ENCODE results near the gene PPARA. TPM values are rescaled to one million over a fixed set of nuclear protein-coding genes. Genes with fewer than 3 reads are reported as not detected.

PPARA gene
- total and polyA plus RNA-seq, 2 donors (not counting 1 experiment from before 2014, with no cell fraction given) = 4.1 to 29.8 TPM

DNA sequence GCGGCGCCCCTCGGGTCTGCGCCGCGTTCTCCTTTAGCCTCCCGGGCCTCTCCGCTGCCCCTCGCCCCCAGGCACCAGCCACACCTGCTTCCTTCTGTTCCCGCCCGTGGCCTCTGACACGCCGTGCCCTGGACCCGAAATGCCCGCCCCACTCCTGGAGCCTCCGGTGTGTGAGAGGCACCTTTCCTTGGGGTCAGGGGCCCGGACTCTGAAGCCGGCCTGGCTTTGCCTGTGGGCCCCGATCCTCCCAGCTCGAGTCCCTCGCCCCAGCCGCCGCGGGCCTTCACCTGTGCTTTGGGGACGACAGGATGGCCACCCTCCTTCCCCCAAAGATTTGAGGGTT is 100.4 kb downstream of the PPARA start:
- Histone ChIP-seq H3K4me1 (ENCODE audit: control insufficient read depth in 2 of 2, insufficient read depth in 2 of 2, low read length in 2 of 2) (peaks cover 14% of the 10 kb centered on the region in 2 donors), H3K36me3 (replicated peaks in 1 of 2; ENCODE audit: control extremely low read depth in 1 of 2, control insufficient read depth in 1 of 2, extremely low read depth in 1 of 2, insufficient read depth in 2 of 2, low read length in 1 of 2) (no peaks in the 10 kb centered on the region), H3K79me2 (ENCODE audit: control insufficient read depth, insufficient read depth, low read length) (peaks cover 16% of the 10 kb centered on the region), H3K4me2 (replicated peaks; ENCODE audit: low read depth, low read length, poor library complexity, severe bottlenecking) (peak overlapping the region; percentile 84), H4K20me1 (ENCODE audit: control insufficient read depth, insufficient read depth, low read length, poor library complexity, severe bottlenecking) (no peaks in the 10 kb centered on the region), H3K27me3 (replicated peaks in 1 of 4; ENCODE audit: control extremely low read depth in 1 of 4, control insufficient read depth in 3 of 4, insufficient read depth in 4 of 4, low read length in 3 of 4) (no peaks in the 10 kb centered on the region), H3K9ac (ENCODE audit: low read length) (peak overlapping the region; percentile 75), H3K9me3 (ENCODE audit: control extremely low read depth in 1 of 3, control insufficient read depth in 2 of 3, insufficient read depth in 1 of 3, low read length in 2 of 3) (peaks cover 0 to 2% (median 0%) of the 10 kb centered on the region in 3 donors), H2AFZ (ENCODE audit: insufficient read depth, low read depth, low read length, poor library complexity, severe bottlenecking) (peak overlapping the region; percentile 85), H3K4me3 (ENCODE audit: control extremely low read depth in 1 of 5, extremely low read depth in 1 of 5, insufficient read depth in 1 of 5, low read depth in 2 of 5, low read length in 4 of 5) (peak overlapping the region in 4 of 5 experiments; percentile 72 to 85 (median 82)), H3K27ac (ENCODE audit: low read length in 2 of 2) (peak overlapping the region; percentile 5 to 75)
- Mint-ChIP-seq H3K27me3 (no peaks in the 10 kb centered on the region), H3K4me3 (peak overlapping the region; percentile 87), H3K9me3 (ENCODE audit: insufficient read depth) (no peaks in the 10 kb centered on the region), H3K27ac (peak overlapping the region; percentile 80), H3K4me1 (peaks cover 18% of the 10 kb centered on the region)
- TF ChIP-seq EZH2 (IDR thresholded peaks at IDR 0.05; ENCODE audit: borderline replicate concordance, insufficient read depth, low read depth, low read length, poor library complexity, severe bottlenecking) = no peak
- TF ChIP-seq, protein P1, sequence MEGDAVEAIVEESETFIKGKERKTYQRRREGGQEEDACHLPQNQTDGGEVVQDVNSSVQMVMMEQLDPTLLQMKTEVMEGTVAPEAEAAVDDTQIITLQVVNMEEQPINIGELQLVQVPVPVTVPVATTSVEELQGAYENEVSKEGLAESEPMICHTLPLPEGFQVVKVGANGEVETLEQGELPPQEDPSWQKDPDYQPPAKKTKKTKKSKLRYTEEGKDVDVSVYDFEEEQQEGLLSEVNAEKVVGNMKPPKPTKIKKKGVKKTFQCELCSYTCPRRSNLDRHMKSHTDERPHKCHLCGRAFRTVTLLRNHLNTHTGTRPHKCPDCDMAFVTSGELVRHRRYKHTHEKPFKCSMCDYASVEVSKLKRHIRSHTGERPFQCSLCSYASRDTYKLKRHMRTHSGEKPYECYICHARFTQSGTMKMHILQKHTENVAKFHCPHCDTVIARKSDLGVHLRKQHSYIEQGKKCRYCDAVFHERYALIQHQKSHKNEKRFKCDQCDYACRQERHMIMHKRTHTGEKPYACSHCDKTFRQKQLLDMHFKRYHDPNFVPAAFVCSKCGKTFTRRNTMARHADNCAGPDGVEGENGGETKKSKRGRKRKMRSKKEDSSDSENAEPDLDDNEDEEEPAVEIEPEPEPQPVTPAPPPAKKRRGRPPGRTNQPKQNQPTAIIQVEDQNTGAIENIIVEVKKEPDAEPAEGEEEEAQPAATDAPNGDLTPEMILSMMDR (IDR thresholded peaks at IDR 0.05) = no peak
- intact Hi-C loops (cut with micrococcal nuclease) = loop anchor here (1.0 to 2.0 kb wide), 4 partner anchors 17 to 99 kb away; partner anchors contain the start of gene GTSE1
- DNase-seq (no peak), ATAC-seq (ENCODE audit: low read depth) (no peak)
- ChIA-PET POLR2A (interaction anchor here (0.6 to 1.5 kb wide), 4 partner anchors 18 to 361 kb away, joined by 3 to 11 read pairs (median 7); partner anchors contain the start of genes GTSE1 and TTC38), CTCF (interaction anchor here (1.1 kb wide), 1 partner anchor 125 kb away, joined by 3 read pairs; no protein-coding TSS in a partner anchor)
- WGBS (ENCODE audit: insufficient coverage) = 21% methylated on average over 25 of the region's 25 CpGs

DNA sequence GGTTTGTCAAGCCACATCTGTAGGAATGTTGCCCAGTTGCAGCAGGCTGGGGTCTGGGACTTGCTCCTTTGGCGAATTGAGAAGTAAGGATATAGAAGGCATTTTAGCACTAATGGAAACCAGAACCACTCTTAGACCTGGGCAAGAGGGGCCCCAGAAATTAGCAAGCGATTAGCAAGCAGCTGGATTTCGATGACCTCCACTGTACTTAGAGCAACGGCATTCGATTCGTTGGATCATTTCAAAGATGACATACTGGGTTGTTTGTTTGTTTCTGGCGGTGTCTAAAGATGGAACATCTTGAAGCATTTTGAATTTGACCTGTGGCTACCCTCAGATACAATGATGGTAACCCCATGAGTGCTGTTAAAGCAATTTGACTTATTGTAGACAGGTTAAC is 100.9 kb downstream of the PPARA start:
- no peaks in the 10 kb centered on the region for H4K20me1 ChIP-seq (ENCODE audit: control insufficient read depth, insufficient read depth, low read length, poor library complexity, severe bottlenecking)
- 100% methylated on average over 3 of the region's 7 CpGs for WGBS (ENCODE audit: insufficient coverage)
- H3K27ac Mint-ChIP-seq = peak overlapping the region; percentile 80
- H3K4me3 ChIP-seq (ENCODE audit: control extremely low read depth in 1 of 5, extremely low read depth in 1 of 5, insufficient read depth in 1 of 5, low read depth in 2 of 5, low read length in 4 of 5) = peak overlapping the region in 4 of 5 experiments; percentile 72 to 85 (median 82)
- H3K27me3 ChIP-seq (replicated peaks in 1 of 4; ENCODE audit: control extremely low read depth in 1 of 4, control insufficient read depth in 3 of 4, insufficient read depth in 4 of 4, low read length in 3 of 4) = no peaks in the 10 kb centered on the region
- peaks cover 14% of the 10 kb centered on the region in 2 donors for H3K4me1 ChIP-seq (ENCODE audit: control insufficient read depth in 2 of 2, insufficient read depth in 2 of 2, low read length in 2 of 2)
- H3K79me2 ChIP-seq (ENCODE audit: control insufficient read depth, insufficient read depth, low read length) = peaks cover 16% of the 10 kb centered on the region
- intact Hi-C loops (cut with micrococcal nuclease) = loop anchor here (2.0 kb wide), 1 partner anchor 38 kb away; no protein-coding TSS in a partner anchor
- H3K4me3 Mint-ChIP-seq = peak overlapping the region; percentile 87
- peak overlapping the region; percentile 84 for H3K4me2 ChIP-seq (replicated peaks; ENCODE audit: low read depth, low read length, poor library complexity, severe bottlenecking)
- no peaks in the 10 kb centered on the region for H3K36me3 ChIP-seq (replicated peaks in 1 of 2; ENCODE audit: control extremely low read depth in 1 of 2, control insufficient read depth in 1 of 2, extremely low read depth in 1 of 2, insufficient read depth in 2 of 2, low read length in 1 of 2)
- no peak for DNase-seq
- H3K9me3 ChIP-seq (ENCODE audit: control extremely low read depth in 1 of 3, control insufficient read depth in 2 of 3, insufficient read depth in 1 of 3, low read length in 2 of 3) = peaks cover 0 to 2% (median 0%) of the 10 kb centered on the region in 3 donors
- H3K9me3 Mint-ChIP-seq (ENCODE audit: insufficient read depth) = no peaks in the 10 kb centered on the region
- H3K4me1 Mint-ChIP-seq = peaks cover 18% of the 10 kb centered on the region
- no peak overlapping the region for H3K27ac ChIP-seq (ENCODE audit: low read length in 2 of 2)
- ChIA-PET POLR2A (interaction anchor here (0.6 to 0.8 kb wide), 3 partner anchors 45 to 517 kb away, joined by 3 to 4 read pairs (median 3); no protein-coding TSS in a partner anchor), CTCF (no interaction called here)
- peak overlapping the region; percentile 75 for H3K9ac ChIP-seq (ENCODE audit: low read length)
- ATAC-seq (ENCODE audit: low read depth) = no peak
- H3K27me3 Mint-ChIP-seq = no peaks in the 10 kb centered on the region
- H2AFZ ChIP-seq (ENCODE audit: insufficient read depth, low read depth, low read length, poor library complexity, severe bottlenecking) = peak overlapping the region; percentile 85
- no peak for TF ChIP-seq EZH2 (IDR thresholded peaks at IDR 0.05; ENCODE audit: borderline replicate concordance, insufficient read depth, low read depth, low read length, poor library complexity, severe bottlenecking)
- TF ChIP-seq, protein P1 (IDR thresholded peaks at IDR 0.05) = no peak

Data from B cell (primary cell).